Left cardiac atrium (tissue), 4 donors: Measurements from ENCODE around the gene EPHA2. TPM values are rescaled to one million over a fixed set of nuclear protein-coding genes. Genes with fewer than 3 reads are reported as not detected.
A peak's percentile ranks its signal among the peaks of the same experiment; 100 is the strongest.
"Not testable (repeated sequence)": the region's sequence is repeated elsewhere in the genome, so short reads cannot be mapped to it uniquely, and the experiment has no call there.

Source experiments
- ATAC-seq, 2 donors: fragments of 200-7000 bp; cut with Tn5 transposase; one replicate each; pipeline ENCODE4 v1.9.1; 2020; ENCODE audit warnings: mild to moderate bottlenecking in 2 of 2, moderate library complexity in 2 of 2
- DNase-seq: peaks from one replicate; pipeline ENCODE4 v3.0.0-alpha.2; 2020
- intact Hi-C, 2 donors: fragments of 100-400 bp; cut with DNase I; formaldehyde crosslinking; loops; one replicate each; pipeline versions ENCODE4 v1.14.1 to v1.15.1; 2022 to 2023
- total RNA-seq, 2 donors: library from RNA; stranded (reverse); fragmentation: NEBNext Ultra II Directional; extraction: Animal tissue kit (Norgen Biotek cat#: 25700); gene quantifications; one replicate each; pipeline ENCODE4 v1.2.1, GENCODE V29; 2021
- donor health status: DM: no; HTN: yes; CAD: no.
- donor health status: DM: no; HTN: yes; CAD: no; lungs with severe emphysema.
- donor health status: DM: yes; HTN: yes; CAD: no.
- donor health status: Dilated cardiomyopathy.

The EPHA2 gene
- total RNA-seq, 2 donors from 2014 or later: 8.1 to 24.1 TPM

DNA sequence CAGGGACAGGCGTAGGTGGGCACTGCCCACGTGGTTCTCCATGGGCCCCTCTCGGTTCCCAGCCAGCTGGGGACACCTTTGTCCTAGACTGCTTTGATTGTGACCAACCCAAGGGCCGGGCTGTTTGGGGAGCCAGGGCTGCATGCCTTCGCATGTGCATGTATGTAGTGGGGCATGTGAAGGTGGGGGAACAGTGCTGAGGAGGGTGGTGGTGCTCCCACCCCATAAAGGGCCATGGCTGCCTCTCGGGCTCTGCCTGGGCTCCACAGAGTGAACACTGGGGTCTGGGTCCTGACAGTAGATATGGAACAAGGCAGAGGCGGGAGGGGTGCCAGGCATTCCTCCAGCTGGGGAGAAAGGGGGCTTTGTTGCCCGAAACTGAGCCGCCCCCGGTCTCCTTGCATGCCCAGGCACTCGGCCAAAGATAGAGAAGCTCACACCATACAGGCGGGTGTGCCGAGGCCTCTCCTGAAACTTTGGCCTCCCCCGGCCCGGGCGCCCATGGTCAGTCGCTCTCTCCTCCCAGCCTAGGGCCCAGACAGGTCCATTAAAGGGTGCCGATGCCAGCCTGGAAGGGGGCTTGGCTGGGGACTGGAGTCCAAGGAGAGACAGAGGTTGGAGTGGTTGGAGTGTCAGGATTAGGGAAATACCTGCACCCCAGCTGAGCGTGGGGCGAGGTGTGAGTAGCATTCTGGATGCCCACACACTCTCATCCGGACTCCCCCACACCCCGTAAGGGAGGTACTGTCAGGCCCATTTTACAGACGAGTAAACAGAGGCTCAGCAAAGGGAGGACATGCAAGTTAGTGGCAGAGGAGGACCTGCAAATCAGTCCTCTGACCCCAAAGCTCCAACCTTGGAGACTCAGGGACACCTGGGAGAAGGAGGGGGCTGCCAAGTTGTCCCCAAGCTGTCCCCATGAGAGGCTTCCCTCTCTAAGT lies 41.1 kb downstream of the EPHA2 start:
- ATAC-seq: no peak
- intact Hi-C loops: no loop called here
- DNase-seq: no peak

GRCh38 chr1:16112596-16113555 lies 43.0 kb downstream of the EPHA2 start:
- DNase-seq (no peak), ATAC-seq (peak in 1 of 2 donors; percentile 24)
- intact Hi-C loops: no loop called here

GRCh38 chr1:16111771-16112595 lies 43.9 kb downstream of the EPHA2 start:
- intact Hi-C loops: no loop called here
- ATAC-seq: peak; percentile 68 to 82
- no peak for DNase-seq

GRCh38 chr1:16110884-16111283 lies 45.0 kb downstream of the EPHA2 start:
- intact Hi-C loops: no loop called here

DNA sequence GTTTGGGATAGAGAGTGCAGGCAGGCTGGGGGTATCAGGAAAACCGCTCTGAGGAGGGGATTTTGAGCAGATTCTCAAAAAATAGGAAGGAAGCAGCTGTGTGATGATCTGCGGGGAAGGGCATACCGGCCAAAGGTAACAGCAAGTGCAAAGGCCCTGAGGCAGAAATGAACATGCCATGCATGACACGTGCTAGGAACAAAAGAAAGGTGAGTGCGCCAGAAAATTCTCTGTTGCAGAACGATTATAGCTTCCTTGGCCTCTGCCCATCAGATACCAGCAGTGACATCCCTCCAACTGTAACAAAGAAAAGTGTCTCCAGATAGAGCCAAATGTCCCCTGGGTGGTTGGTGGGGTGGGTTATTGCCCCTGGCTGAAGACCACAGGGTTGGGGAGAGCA lies 45.4 kb downstream of the EPHA2 start:
- ATAC-seq: no peak
- no peak for DNase-seq
- intact Hi-C loops: no loop called here

More at GRCh38 chr1:16110884-16111283, 45.0 kb downstream of the EPHA2 start:
- DNase-seq: no peak
- ATAC-seq: no peak

GRCh38 chr1:16109571-16109970 lies 46.3 kb downstream of the EPHA2 start:
- ATAC-seq (no peak), DNase-seq (no peak)
- intact Hi-C loops: no loop called here

- ATAC-seq: not testable (repeated sequence)
Measured at GRCh38 chr1:16107039-16107438, 48.8 kb downstream of the EPHA2 start.

DNA sequence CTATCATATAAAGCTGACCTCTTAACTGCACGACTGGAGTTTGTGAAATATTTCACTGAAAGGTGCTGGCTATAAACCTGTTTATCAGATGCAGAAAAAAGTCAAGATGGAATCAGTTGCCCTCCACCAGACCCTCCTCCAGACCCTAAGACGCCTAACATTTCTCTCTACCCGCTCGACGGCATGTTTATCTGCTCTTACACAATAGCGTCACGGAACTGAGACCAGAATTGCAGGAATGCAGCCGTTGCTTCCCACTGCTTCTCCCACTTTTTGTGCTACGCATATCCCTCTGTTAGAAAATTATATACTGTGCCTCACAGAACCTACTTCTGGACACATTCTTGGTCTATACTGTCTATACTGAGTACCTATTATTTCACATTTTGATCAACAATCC lies 54.2 kb downstream of the EPHA2 start:
- intact Hi-C loops: no loop called here
- ATAC-seq (no peak), DNase-seq (no peak)

More at GRCh38 chr1:16107039-16107438, 48.8 kb downstream of the EPHA2 start:
- intact Hi-C loops, DNase-seq: not testable (repeated sequence)

- DNase-seq (no peak), ATAC-seq (no peak)
- intact Hi-C loops: no loop called here
Measured at GRCh38 chr1:16099412-16099811, 56.5 kb downstream of the EPHA2 start.

DNA sequence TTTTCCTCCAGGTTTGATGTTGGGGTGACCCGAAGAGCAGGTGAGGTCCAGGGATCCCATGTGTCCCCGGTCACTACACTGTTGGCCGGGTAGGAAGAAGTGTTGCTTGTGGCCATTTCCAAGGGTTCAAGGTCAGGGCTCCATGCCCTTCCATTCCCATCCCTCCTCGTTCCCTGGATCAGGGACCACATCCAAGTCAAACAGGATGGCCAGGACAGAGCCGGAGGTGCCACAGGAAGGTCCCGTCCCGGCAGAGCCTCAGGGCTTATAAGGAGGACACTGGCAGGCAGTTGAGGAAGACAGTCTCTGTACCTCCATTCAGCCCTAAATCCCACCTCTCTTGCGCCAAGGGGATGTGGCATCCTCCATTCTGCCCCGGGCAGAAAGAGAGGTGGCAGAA lies 60.4 kb downstream of the EPHA2 start:
- intact Hi-C loops: no loop called here
- ATAC-seq: no peak
- DNase-seq: no peak

GRCh38 chr1:16094453-16095158 lies 61.3 kb downstream of the EPHA2 start:
- intact Hi-C loops: no loop called here
- ATAC-seq (no peak), DNase-seq (no peak)

GRCh38 chr1:16093611-16094010 lies 62.3 kb downstream of the EPHA2 start:
- no peak for DNase-seq
- intact Hi-C loops: no loop called here
- ATAC-seq: no peak

DNA sequence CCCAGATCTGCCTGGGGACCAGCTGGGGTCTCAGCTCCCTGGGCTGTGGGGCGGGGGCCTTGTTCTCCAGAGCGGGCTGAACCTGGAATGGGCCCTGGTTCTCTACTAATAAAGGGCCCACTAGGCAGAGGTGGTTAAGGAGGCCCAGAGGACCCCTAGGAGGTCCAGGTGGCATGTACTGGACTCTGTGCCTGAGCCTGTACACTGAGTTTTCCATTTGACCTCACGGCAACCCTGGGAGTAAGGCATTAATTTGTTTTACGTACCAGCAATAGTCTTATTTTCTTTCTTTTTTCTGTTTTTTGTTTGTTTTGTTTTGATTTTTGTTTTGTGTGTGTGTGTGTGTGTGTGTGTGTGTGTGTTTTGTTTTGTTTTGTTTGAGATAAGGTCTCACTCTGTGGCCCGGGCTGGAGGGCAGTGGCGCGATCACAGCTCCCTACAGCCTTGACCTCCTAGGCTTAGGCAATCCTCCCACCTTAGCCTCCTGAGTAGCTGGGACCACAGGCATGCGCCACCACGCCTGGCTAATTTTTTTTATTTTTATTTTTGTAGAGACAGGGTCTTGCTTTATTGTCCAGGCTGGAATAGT lies 62.9 kb downstream of the EPHA2 start:
- intact Hi-C loops: no loop called here
- DNase-seq (no peak), ATAC-seq (no peak)

DNA sequence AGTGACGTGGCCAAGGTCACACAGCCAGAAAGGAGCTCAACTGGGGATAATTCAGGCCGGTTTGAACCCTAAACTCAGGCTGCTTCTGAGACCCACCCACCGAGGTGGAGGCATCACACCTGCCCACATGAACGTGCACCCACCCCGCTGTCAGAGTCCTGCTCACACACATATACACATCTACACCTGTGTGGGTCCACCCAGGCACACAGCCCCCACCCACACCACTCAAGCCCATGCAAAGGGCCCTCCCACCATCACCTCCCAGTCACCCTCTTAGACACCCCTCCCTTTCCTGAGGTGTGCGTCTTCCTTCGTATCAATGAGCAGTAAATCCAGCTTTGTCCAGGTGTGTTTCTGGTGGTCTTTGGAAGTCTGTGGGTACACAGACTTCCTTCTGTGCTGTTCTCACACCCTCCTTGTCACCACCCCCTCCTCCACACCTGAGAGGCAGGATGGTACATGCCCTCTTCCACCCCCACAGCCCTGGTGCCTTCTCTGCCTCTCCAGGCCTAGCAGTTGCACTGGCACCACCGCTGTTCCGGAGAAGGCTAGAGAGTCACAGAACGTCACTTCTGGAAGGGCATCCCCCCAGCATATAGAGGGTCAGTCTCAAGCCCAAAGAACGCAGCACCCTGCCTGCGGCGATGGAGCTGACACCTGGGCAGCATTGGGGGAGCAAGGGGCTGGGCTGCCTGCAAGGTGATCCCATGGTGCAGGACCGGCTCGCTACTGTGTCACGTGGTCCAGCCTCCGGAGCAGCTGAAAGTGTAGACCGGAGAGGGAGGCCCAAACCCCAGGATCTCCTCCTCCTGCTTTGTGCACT lies 63.6 kb downstream of the EPHA2 start:
- ATAC-seq (no peak), DNase-seq (no peak)
- intact Hi-C loops: no loop called here

DNA sequence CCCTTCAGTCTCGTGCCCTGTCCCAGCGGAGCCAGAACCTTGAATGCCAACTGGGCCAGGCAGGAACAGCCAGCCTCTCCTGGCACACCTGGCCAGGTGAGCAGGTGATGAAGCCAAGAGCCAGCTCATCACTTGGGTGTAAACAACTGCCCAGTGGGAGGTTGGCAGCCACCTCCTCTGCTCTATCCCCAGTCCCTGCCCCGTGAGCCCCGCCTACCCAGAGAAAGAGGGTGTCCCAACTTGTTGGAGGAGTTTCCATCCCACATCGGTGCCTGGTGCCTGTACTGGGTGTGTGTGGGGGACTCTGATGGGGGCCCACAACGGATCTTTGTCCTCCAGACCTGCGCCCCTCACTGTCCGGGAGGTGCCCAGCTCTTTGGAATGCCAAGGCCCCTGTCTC lies 64.6 kb downstream of the EPHA2 start:
- ATAC-seq (no peak), DNase-seq (no peak)
- intact Hi-C loops: no loop called here

- no peak for DNase-seq
- ATAC-seq: no peak
- intact Hi-C loops: no loop called here
Measured at GRCh38 chr1:16090076-16090826, 65.6 kb downstream of the EPHA2 start.
